ENCODE results near the gene TBC1D22A. TPM values are rescaled to one million over a fixed set of nuclear protein-coding genes. Genes with fewer than 3 reads are reported as not detected.
A peak's percentile ranks its signal among the peaks of the same experiment; 100 is the strongest.

The TBC1D22A gene
- total RNA-seq, 1 donor from 2014 or later = 14.3 TPM

DNA sequence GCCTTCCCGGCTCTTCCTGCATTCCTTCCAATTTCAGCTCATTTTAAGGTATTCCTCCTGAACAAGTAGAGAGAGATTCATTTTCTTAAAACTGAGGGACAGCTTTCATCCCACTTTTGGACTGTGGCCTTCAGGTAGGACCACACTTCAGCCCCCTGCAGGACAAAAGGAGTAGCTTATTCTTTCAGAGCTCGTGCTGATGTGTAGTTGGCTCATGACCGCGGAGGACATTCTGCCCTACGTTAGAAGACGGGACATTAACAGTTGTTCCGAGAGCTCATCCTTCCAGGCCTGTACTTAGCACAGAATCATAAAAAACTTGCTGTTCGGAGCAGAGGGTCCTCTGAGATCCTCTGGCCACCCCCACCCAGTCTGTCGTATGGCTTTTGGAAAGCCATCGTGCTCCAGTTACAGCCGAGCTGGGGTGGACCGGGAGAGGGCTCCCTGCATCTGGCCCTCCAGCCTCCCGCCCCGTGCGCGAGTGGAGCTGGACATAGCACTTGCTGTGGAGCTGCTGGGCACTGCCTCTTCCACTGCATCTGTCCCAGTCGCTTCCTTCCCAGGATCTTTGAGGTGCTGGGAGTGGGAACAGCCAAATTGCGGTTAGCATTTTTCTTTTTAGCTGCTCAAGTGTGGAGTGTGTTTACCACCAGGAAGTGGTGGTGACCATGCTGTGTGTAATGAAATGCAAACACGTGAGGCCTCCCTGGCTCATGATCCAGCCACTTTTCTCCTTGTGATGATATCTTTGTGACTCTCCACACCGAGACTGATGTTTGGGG is 250.3 kb downstream of the TBC1D22A start:
- H3K27ac Mint-ChIP-seq (ENCODE audit: unreplicated experiment) = no peak overlapping the region
- no peaks in the 10 kb centered on the region for H3K36me3 Mint-ChIP-seq (ENCODE audit: low read depth)
- H3K4me3 Mint-ChIP-seq = no peak overlapping the region
- no peaks in the 10 kb centered on the region for H3K27me3 Mint-ChIP-seq (ENCODE audit: low read depth)
- TF ChIP-seq, protein P1, sequence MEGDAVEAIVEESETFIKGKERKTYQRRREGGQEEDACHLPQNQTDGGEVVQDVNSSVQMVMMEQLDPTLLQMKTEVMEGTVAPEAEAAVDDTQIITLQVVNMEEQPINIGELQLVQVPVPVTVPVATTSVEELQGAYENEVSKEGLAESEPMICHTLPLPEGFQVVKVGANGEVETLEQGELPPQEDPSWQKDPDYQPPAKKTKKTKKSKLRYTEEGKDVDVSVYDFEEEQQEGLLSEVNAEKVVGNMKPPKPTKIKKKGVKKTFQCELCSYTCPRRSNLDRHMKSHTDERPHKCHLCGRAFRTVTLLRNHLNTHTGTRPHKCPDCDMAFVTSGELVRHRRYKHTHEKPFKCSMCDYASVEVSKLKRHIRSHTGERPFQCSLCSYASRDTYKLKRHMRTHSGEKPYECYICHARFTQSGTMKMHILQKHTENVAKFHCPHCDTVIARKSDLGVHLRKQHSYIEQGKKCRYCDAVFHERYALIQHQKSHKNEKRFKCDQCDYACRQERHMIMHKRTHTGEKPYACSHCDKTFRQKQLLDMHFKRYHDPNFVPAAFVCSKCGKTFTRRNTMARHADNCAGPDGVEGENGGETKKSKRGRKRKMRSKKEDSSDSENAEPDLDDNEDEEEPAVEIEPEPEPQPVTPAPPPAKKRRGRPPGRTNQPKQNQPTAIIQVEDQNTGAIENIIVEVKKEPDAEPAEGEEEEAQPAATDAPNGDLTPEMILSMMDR (conservative IDR thresholded peaks at IDR 0.05) = peak; percentile 40
- H3K4me1 Mint-ChIP-seq = no peaks in the 10 kb centered on the region
- no peak for DNase-seq (ENCODE audit: low read depth, low spot score)
- no peaks in the 10 kb centered on the region for H3K9me3 Mint-ChIP-seq

DNA sequence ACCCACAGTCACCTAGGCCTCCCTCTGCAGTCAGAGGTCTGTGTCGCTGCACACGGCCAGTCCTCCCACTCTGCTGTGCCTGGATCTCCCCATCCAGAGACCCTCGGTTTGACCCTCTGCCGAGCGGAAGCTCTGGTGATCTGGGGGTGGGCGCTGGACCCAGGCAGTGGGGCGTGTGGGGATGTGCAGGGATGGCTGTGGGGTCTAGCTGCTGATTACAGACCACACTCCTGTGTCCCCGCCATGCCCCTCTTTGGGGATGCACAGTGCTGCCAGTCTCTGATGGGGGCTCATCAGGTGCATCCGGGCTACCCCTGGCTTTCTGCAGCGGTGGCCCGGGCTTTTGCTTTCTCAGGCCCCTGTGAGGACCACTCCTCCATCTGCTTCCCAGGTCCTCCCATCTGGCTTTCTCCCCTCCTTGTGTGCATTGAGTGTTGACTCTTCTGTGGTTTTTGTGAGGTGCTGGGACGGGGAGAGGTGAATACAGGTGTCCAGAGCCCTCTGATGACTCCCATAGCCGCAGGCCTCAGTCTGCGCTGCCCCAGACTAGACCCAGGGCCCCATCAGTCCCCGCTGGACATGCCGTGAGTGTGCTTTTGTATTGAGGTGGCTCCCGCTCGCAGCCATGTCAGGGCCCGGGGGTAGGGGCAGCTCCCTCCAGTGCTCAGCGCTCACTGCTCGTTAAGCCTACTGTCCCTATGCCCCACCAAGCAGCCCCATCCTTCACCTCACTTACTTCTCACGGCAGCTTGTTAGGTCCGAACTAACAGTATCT is 251.6 kb downstream of the TBC1D22A start:
- H3K4me3 Mint-ChIP-seq = no peak overlapping the region
- TF ChIP-seq, protein P1 (conservative IDR thresholded peaks at IDR 0.05) = no peak
- no peaks in the 10 kb centered on the region for H3K27me3 Mint-ChIP-seq (ENCODE audit: low read depth)
- no peaks in the 10 kb centered on the region for H3K4me1 Mint-ChIP-seq
- DNase-seq (ENCODE audit: low read depth, low spot score) = no peak
- peak overlapping the region; percentile 54 for H3K27ac Mint-ChIP-seq (ENCODE audit: unreplicated experiment)
- H3K36me3 Mint-ChIP-seq (ENCODE audit: low read depth) = no peaks in the 10 kb centered on the region
- H3K9me3 Mint-ChIP-seq = no peaks in the 10 kb centered on the region

DNA sequence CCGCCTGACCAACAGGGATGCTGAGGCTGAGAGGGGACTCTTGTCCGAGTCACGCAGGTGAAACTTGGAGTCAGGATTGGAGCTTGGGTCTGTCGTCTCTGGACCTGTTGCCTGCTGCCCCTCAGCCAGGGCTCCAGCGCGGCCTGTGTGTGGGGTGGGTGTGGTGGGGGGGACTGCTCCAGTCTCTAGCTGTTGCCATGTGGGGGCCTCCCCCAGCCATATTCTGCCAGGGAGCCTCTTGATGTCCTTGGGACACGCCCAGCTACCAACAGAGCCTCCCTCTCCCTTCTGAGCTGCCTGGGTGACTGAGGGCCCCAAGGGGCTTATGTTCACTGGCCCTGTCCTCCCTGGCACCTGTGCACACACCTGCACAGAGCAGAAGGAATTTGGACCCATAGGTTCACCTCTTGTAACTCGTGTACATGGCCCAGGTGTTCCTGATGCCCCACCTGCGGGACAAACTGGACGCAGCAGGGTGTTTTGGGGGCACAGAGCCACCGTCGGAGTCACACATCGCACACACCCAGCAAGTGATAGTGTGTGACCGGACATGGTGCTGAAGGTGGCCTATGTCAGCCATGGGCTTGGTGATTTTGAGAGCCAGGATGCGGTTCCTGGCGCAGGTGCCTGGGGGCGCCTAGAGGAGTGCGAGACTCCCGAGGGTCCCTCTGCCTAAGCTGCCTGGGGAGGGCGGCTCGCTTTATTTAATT is 252.3 kb downstream of the TBC1D22A start:
- TF ChIP-seq, protein P1 (conservative IDR thresholded peaks at IDR 0.05) = no peak
- peak overlapping the region; percentile 54 for H3K27ac Mint-ChIP-seq (ENCODE audit: unreplicated experiment)
- DNase-seq (ENCODE audit: low read depth, low spot score) = no peak
- H3K9me3 Mint-ChIP-seq = no peaks in the 10 kb centered on the region
- no peak overlapping the region for H3K4me3 Mint-ChIP-seq
- H3K27me3 Mint-ChIP-seq (ENCODE audit: low read depth) = no peaks in the 10 kb centered on the region
- no peaks in the 10 kb centered on the region for H3K36me3 Mint-ChIP-seq (ENCODE audit: low read depth)
- H3K4me1 Mint-ChIP-seq = no peaks in the 10 kb centered on the region

DNA sequence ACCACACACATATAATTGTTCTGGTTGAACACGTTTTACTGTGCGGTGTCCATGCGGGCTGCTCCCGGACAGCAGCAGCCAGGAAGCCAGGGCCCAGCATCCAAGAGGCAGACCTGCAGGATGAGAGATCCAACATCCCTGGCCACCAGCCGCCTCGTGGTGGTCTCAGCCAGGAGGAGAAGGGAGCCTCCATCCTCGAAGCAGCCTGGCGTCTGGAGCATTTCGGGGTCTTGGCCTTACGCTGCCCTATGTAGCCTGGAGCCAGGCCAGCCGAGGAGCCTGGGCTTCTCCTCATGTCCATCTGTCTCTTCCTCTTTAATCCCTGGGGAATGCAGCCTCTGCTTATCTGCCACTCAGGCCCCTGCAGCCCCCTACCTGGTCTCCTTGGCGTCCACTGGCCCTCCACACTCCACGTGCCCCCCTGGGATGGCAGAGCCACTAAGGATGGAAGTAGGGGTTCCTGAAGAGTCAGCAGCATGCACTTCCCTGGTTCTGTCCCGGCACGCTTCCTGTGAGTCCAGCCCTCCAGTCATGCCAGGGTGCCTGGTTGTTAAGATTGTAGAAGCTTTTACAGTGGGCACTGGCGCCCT is 253.2 kb downstream of the TBC1D22A start:
- Mint-ChIP-seq H3K9me3 (peaks cover 3% of the 10 kb centered on the region), H3K4me1 (no peaks in the 10 kb centered on the region), H3K4me3 (no peak overlapping the region), H3K27ac (ENCODE audit: unreplicated experiment) (no peak overlapping the region), H3K27me3 (ENCODE audit: low read depth) (no peaks in the 10 kb centered on the region), H3K36me3 (ENCODE audit: low read depth) (peaks cover 2% of the 10 kb centered on the region)
- TF ChIP-seq, protein P1 (conservative IDR thresholded peaks at IDR 0.05) = no peak
- DNase-seq (ENCODE audit: low read depth, low spot score) = no peak

DNA sequence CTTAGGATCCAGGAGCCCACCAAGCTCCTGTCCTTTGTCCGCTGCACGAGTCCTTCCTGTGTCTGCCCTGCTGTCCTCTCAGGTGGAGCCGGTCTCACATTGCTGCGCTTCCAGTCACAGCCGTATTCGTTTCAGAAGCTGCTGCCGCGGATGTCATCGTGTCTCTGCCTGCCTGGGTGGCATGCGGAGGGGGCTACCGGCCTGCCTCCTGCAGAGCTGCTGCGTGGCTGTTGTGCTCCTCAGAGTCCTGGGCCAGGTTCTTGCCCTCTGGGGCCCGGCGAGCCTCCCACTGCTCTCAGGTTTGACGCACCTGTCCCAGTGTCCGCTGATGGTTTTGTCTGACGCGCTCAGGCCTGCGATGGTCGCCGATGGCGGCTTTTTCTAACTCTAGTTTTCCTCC is 254.2 kb downstream of the TBC1D22A start:
- Mint-ChIP-seq H3K4me1 (no peaks in the 10 kb centered on the region), H3K4me3 (no peak overlapping the region), H3K27me3 (ENCODE audit: low read depth) (no peaks in the 10 kb centered on the region), H3K36me3 (ENCODE audit: low read depth) (peaks cover 2% of the 10 kb centered on the region), H3K9me3 (peaks cover 3% of the 10 kb centered on the region), H3K27ac (ENCODE audit: unreplicated experiment) (no peak overlapping the region)
- TF ChIP-seq, protein P1 (conservative IDR thresholded peaks at IDR 0.05) = no peak
- no peak for DNase-seq (ENCODE audit: low read depth, low spot score)

All from neural crest cell (in vitro differentiated cells).